D721Med (cell line): ENCODE measurements around the gene ATP6V0E1.
"Not testable (repeated sequence)": the region's sequence is repeated elsewhere in the genome, so short reads cannot be mapped to it uniquely, and the experiment has no call there.

Source experiments
- DNase-seq: peaks from one replicate; pipeline ENCODE4 v3.0.0; 2011; ENCODE audit warnings: low spot score; ENCODE audit not compliant: insufficient read length
- FAIRE-seq: peaks from 2 replicates; lab custom pipeline; 2011; peaks lifted over from hg19 to GRCh38; lab: Jason Lieb, UNC
- TF ChIP-seq, protein P1 (sequence below): IDR thresholded peaks from 2 replicates; pipeline ENCODE4 v1.5.1; 2012; ENCODE audit warnings: mild to moderate bottlenecking, control low read depth; ENCODE audit not compliant: insufficient read depth; ENCODE audit errors: missing control alignments

ATP6V0E1 gene

DNA sequence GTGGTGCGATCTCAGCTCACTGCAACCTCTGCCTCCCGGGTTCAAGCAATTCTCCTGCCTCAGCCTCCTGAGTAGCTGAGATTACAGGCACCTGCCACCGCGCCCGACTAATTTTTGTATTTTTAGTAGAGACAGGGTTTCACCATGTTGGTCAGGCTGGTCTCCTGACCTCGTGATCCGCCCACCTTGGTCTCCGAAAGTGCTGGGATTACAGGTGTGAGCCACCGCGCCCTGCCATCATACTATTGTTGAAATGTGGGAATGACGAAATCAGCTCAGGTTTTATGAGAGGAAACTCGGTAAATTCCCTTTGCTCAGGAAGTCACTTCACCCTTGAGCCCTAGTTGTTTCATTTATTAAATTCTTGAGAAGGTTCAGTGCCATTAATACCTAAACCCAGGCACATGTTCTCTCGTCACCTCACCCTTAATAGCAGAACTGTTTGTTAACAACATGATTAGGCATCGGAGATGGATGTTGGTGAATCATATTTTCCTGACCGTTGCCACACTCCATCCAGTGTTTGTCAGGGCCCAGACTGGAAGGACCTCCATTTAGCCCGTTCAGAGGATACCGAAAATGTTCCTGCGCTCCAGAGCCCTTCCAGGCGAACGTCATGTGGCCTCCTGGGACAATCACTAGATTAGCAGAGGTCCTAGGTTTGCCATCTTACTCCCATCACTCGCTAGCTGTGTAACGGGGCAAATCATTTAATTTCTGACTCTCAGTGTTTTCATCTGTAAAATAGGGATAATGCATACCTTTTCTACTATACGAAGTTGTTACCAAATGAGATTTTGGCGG, 52.5 kb downstream of the ATP6V0E1 start:
- DNase-seq, result no peak
- TF ChIP-seq, protein P1, sequence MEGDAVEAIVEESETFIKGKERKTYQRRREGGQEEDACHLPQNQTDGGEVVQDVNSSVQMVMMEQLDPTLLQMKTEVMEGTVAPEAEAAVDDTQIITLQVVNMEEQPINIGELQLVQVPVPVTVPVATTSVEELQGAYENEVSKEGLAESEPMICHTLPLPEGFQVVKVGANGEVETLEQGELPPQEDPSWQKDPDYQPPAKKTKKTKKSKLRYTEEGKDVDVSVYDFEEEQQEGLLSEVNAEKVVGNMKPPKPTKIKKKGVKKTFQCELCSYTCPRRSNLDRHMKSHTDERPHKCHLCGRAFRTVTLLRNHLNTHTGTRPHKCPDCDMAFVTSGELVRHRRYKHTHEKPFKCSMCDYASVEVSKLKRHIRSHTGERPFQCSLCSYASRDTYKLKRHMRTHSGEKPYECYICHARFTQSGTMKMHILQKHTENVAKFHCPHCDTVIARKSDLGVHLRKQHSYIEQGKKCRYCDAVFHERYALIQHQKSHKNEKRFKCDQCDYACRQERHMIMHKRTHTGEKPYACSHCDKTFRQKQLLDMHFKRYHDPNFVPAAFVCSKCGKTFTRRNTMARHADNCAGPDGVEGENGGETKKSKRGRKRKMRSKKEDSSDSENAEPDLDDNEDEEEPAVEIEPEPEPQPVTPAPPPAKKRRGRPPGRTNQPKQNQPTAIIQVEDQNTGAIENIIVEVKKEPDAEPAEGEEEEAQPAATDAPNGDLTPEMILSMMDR, result no peak
- no peak for FAIRE-seq

DNA sequence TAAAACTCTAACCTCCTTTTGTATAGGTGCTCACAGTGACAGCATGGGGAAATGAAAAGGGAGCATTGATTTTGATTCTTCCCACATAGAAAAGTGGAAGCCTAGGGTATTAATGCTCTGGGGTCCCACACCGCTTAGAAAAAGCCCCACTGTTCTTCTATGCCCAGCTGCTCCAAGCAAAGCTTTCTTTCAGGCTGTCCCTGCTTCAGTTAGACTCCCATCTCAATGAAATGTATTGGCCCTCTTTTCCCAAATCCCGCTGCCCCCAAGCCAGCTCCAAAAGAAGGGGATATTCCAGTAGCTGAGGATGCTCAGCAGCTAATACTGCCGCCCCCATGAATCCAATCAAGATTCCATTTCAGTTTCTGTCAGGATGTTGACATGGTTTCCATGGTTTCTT, 55.6 kb downstream of the ATP6V0E1 start:
- TF ChIP-seq, protein P1, result no peak
- FAIRE-seq (no peak), DNase-seq (no peak)

DNA sequence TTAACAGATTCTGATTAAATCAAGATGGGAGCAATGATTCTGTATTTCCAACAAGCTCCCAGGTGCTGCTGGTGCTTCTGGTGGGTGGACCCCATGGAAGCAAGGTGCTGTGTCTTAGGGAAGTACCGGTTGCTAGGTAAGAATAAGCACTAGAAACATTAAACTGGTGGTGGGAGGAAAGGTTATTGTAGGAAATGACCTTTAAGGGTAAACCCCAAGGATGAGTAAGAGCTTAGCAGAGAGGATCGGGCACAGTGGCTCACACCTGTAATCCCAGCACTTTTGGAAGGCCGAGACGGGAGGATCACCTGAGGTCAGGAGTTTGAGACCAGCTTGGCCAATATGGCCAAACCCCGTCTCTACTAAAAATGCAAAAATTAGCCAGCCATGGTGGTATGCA, 56.4 kb downstream of the ATP6V0E1 start:
- DNase-seq (no peak), FAIRE-seq (no peak)
- TF ChIP-seq, protein P1, result no peak

DNA sequence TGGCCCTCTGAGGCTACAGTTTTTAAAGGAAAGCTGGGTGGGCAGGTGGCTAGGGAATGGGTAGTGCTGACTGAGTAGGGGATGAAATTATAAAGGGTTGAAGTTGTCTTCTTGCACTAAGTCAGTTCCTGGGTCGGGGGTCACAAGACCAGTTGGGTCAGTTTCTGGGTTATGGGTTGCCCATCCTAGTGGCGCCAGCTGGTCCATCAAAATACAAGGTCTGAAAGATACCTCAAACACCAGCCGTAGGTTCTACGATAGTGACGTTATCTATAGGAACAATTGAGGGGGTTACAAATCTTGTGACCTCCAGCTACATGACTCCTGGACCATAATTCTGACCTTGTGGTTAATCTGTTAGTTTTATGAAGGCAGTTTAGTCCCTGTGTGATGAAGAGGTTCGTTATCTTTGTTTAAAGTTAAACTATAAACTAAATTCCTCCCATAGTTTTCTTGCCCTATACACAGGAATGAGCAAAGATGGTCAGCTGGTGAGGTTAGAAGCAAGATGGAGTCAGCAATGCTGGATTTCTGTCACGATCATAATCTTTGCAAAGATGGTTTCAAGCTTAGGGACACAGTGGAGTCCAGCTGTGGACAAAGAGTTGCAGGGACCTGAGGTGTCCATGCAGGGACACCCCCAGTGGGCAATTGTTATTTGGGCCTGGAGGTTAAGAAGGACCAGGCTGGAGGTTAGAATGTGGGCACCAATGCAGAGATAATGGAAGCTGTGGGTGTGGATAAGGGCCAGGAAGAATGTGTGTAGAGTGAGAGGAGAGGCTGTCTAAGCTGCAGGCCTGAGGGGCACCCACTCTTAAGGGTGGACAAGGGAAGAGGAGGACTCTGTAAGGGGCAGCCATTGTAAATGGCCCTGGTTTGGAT, 58.6 kb downstream of the ATP6V0E1 start:
- FAIRE-seq, result no peak
- no peak for DNase-seq
- TF ChIP-seq, protein P1, result no peak

DNA sequence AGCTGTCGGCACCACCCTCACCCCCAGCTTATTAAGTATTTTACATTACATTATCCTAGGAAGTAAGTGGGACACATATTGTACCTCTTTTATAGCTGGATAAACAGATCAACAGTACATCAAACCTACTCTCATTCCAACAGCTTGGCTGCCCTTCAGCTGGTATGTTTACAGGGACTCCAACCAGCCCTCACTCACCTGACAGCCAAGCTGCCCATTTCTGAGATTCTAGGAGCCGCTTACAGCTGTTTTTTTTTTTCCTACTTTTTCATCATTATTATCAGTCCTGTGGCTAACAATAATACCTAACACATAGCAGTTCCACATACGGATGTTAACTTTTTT, 59.2 kb downstream of the ATP6V0E1 start:
- FAIRE-seq, result no peak
- TF ChIP-seq, protein P1, result no peak
- no peak for DNase-seq

DNA sequence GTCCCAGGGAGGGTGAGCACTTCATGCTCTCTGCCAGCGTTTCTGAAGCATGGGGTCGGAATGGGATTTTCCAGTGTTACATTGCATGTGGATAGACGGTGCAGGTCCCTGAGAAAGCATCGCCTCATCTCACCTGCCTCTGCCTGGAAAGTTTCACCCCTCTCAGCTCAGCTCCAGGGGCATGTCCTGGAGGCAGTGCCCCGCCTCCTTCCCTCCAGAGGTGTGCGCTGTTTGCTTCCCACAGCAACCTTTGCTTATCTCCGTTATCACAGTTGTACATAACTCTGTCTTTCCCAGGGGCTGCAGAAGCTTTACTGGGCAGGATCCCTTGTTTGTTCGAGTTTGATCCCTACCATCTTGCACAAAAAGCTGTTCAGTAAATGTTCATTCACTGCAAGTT, 61.9 kb downstream of the ATP6V0E1 start:
- DNase-seq (no peak), FAIRE-seq (no peak)
- TF ChIP-seq, protein P1, result no peak

DNA sequence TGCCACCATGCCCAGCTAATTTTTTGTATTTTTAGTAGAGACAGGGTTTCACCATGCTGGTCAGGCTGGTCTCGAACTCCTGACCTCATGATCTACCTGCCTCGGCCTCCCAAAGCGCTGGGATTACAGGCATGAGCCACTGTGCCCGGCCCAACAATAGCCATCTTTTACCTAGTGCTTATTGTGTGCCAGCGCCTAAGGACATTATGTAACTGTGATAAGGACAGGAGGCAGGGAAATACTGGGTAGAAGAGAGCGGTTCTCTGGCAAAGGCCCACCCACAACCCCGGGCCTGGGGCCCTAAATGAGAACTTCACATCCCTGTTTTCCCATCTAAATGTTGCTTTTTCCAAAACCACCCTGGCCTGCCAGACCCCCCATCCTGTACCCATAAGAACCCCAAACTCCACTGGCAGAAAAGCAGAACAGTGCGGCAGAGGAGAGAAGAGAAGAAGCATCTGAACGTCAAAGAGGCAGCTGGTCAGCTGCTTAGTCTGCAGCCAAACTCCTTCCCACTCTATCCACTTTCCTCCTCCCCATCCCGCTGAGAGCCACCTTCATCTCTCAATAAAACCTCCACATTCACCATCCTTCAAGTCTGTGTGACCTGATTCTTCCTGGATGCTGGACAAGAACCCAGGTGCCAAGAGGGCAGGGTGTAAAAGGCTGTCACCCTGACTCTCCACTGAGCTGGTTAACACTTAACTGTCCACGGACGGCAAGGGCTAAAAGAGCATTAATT, 63.7 kb downstream of the ATP6V0E1 start:
- not testable (repeated sequence) for DNase-seq, FAIRE-seq
